SJSA1 (cell line): Measurements from ENCODE around the gene STKLD1. TPM values are rescaled to one million over a fixed set of nuclear protein-coding genes. Genes with fewer than 3 reads are reported as not detected.
"Not testable (repeated sequence)": the region's sequence is repeated elsewhere in the genome, so short reads cannot be mapped to it uniquely, and the experiment has no call there.

Source experiments
- DNase-seq, 2 experiments: peaks; one replicate each; pipeline ENCODE4 v3.0.0-alpha.2; 2015 to 2020; ENCODE audit warnings: low spot score in 2 of 2, low read depth in 1 of 2
- H3K27ac ChIP-seq: fragments of 250-450 bp; sonication (Bioruptor Pico); 2 replicates; pipeline ENCODE4 v1.5.1; 2020; ENCODE audit warnings: mild to moderate bottlenecking, moderate library complexity
- H3K27me3 ChIP-seq: fragments of 250-450 bp; sonication (Bioruptor Pico); replicated peaks from 2 replicates; pipeline ENCODE4 v1.5.1; 2020; ENCODE audit warnings: mild to moderate bottlenecking, moderate library complexity
- H3K36me3 ChIP-seq: fragments of 250-450 bp; sonication (Bioruptor Pico); 2 replicates; pipeline ENCODE4 v1.5.1; 2020; ENCODE audit warnings: mild to moderate bottlenecking
- H3K4me1 ChIP-seq: fragments of 250-450 bp; sonication (Bioruptor Pico); replicated peaks from 2 replicates; pipeline ENCODE4 v1.6.1; 2021; ENCODE audit warnings: mild to moderate bottlenecking
- H3K4me3 ChIP-seq: fragments of 250-450 bp; sonication (Bioruptor Pico); 2 replicates; pipeline ENCODE4 v1.5.1; 2020; ENCODE audit warnings: mild to moderate bottlenecking
- H3K9me3 ChIP-seq: fragments of 250-450 bp; sonication (Bioruptor Pico); replicated peaks from 2 replicates; pipeline ENCODE4 v1.5.1; 2020; ENCODE audit warnings: mild to moderate bottlenecking
- total RNA-seq: library from RNA; depleted of rRNA; stranded (reverse); fragments of >200 nt; shearing (Covaris generic); gene quantifications from 2 replicates; pipeline ENCODE4 v1.2.3, GENCODE V29; 2014; rRNA removed

Gene STKLD1
- total RNA-seq, 1 experiment from 2014 or later = 0.63 TPM

GRCh38 chr9:133445293-133445969 lies 69.3 kb downstream of the STKLD1 start:
- H3K27me3 ChIP-seq = 0 out of 2 replicates have a peak, but pooled peaks cover 5% of the 10 kb centered on the region
- H3K9me3 ChIP-seq = no peaks in the 10 kb centered on the region
- no peak overlapping the region for H3K4me3 ChIP-seq

GRCh38 chr9:133448487-133448972 lies 72.4 kb downstream of the STKLD1 start:
- H3K27ac ChIP-seq = no peak overlapping the region
- H3K27me3 ChIP-seq = 0 out of 2 replicates have a peak, but pooled peaks cover 5% of the 10 kb centered on the region
- no peak overlapping the region for H3K4me3 ChIP-seq
- no peaks in the 10 kb centered on the region for H3K9me3 ChIP-seq
- DNase-seq = no peak
- no peaks in the 10 kb centered on the region for H3K36me3 ChIP-seq
- no peaks in the 10 kb centered on the region for H3K4me1 ChIP-seq

More at GRCh38 chr9:133445293-133445969, 69.3 kb downstream of the STKLD1 start:
- no peak for DNase-seq
- H3K27ac ChIP-seq = no peak overlapping the region
- no peaks in the 10 kb centered on the region for H3K36me3 ChIP-seq
- H3K4me1 ChIP-seq = no peaks in the 10 kb centered on the region

- no peaks in the 10 kb centered on the region for H3K36me3 ChIP-seq
- H3K4me1 ChIP-seq = no peaks in the 10 kb centered on the region
- DNase-seq = no peak
- 0 out of 2 replicates have a peak, but pooled peaks cover 5% of the 10 kb centered on the region for H3K27me3 ChIP-seq
- H3K27ac ChIP-seq = no peak overlapping the region
- no peaks in the 10 kb centered on the region for H3K9me3 ChIP-seq
- H3K4me3 ChIP-seq = no peak overlapping the region
Observed at GRCh38 chr9:133449760-133450159, 73.6 kb downstream of the STKLD1 start.

GRCh38 chr9:133451865-133452264 lies 75.7 kb downstream of the STKLD1 start:
- not testable (repeated sequence) for H3K4me1 ChIP-seq, H3K4me3 ChIP-seq, H3K27me3 ChIP-seq, H3K27ac ChIP-seq, H3K36me3 ChIP-seq, DNase-seq, H3K9me3 ChIP-seq

GRCh38 chr9:133452562-133452961 lies 76.4 kb downstream of the STKLD1 start:
- DNase-seq = no peak
- Histone ChIP-seq H3K4me3 (no peak overlapping the region), H3K4me1 (no peaks in the 10 kb centered on the region), H3K27me3 (no peaks in the 10 kb centered on the region), H3K36me3 (no peaks in the 10 kb centered on the region), H3K9me3 (no peaks in the 10 kb centered on the region), H3K27ac (no peak overlapping the region)

- no peaks in the 10 kb centered on the region for H3K36me3 ChIP-seq
- no peaks in the 10 kb centered on the region for H3K4me1 ChIP-seq
- no peak for DNase-seq
- H3K27ac ChIP-seq = no peak overlapping the region
- no peak overlapping the region for H3K4me3 ChIP-seq
- no peaks in the 10 kb centered on the region for H3K27me3 ChIP-seq
- no peaks in the 10 kb centered on the region for H3K9me3 ChIP-seq
Observed at GRCh38 chr9:133453651-133454050, 77.5 kb downstream of the STKLD1 start.

- no peaks in the 10 kb centered on the region for H3K36me3 ChIP-seq
- peaks cover 5% of the 10 kb centered on the region for H3K4me1 ChIP-seq
- no peak overlapping the region for H3K27ac ChIP-seq
- no peaks in the 10 kb centered on the region for H3K27me3 ChIP-seq
- no peaks in the 10 kb centered on the region for H3K9me3 ChIP-seq
- no peak overlapping the region for H3K4me3 ChIP-seq
- no peak for DNase-seq
Observed at GRCh38 chr9:133454325-133454724, 78.2 kb downstream of the STKLD1 start.

GRCh38 chr9:133454943-133455673 lies 78.9 kb downstream of the STKLD1 start:
- H3K9me3 ChIP-seq = no peaks in the 10 kb centered on the region
- H3K27me3 ChIP-seq = no peaks in the 10 kb centered on the region
- H3K4me3 ChIP-seq = no peak overlapping the region
- no peak overlapping the region for H3K27ac ChIP-seq
- H3K36me3 ChIP-seq = no peaks in the 10 kb centered on the region
- DNase-seq = no peak
- peaks cover 6% of the 10 kb centered on the region for H3K4me1 ChIP-seq

Other genes with a start within 250 kb of the STKLD1 start
- not detected in 2 replicates for gene GBGT1, start 212.5 kb upstream of the STKLD1 start, total RNA-seq
- gene OBP2B, start 167.1 kb upstream of the STKLD1 start, total RNA-seq = not detected in 2 replicates
- not detected in 2 replicates for gene ABO, start 101.2 kb upstream of the STKLD1 start, total RNA-seq
- gene SURF6, start 40.2 kb upstream of the STKLD1 start, total RNA-seq = 15.5 and 29.0 TPM in 2 replicates
- 19.7 and 20.4 TPM in 2 replicates for gene MED22, start 28.2 kb upstream of the STKLD1 start, total RNA-seq
- gene RPL7A, start 28.1 kb upstream of the STKLD1 start, total RNA-seq = 1,201 and 1,667 TPM in 2 replicates
- 44.5 and 45.0 TPM in 2 replicates for gene SURF1, start 19.9 kb upstream of the STKLD1 start, total RNA-seq
- 16.5 and 19.6 TPM in 2 replicates for gene SURF2, start 19.8 kb upstream of the STKLD1 start, total RNA-seq
- 281 and 393 TPM in 2 replicates for gene SURF4, start 306 bp upstream of the STKLD1 start, total RNA-seq
- 15.6 and 21.6 TPM in 2 replicates for gene REXO4, start 41.6 kb downstream of the STKLD1 start, total RNA-seq
- gene ADAMTS13, start 46.0 kb downstream of the STKLD1 start, total RNA-seq = 0.24 and 0.88 TPM in 2 replicates
- 2.9 and 3.4 TPM in 2 replicates for gene CACFD1, start 83.6 kb downstream of the STKLD1 start, total RNA-seq
- gene SLC2A6, start 102.7 kb downstream of the STKLD1 start, total RNA-seq = 22.6 and 25.0 TPM in 2 replicates
- not detected in 2 replicates for gene MYMK, start 148.6 kb downstream of the STKLD1 start, total RNA-seq
- not detected in 2 replicates for gene ADAMTSL2, start 158.3 kb downstream of the STKLD1 start, total RNA-seq
- not detected in 2 replicates for gene FAM163B, start 233.0 kb downstream of the STKLD1 start, total RNA-seq